ENCODE results near the gene WWTR1. TPM values are rescaled to one million over a fixed set of nuclear protein-coding genes. Genes with fewer than 3 reads are reported as not detected.

Gene WWTR1
- polyA plus RNA-seq, 1 experiment = 164 TPM

DNA sequence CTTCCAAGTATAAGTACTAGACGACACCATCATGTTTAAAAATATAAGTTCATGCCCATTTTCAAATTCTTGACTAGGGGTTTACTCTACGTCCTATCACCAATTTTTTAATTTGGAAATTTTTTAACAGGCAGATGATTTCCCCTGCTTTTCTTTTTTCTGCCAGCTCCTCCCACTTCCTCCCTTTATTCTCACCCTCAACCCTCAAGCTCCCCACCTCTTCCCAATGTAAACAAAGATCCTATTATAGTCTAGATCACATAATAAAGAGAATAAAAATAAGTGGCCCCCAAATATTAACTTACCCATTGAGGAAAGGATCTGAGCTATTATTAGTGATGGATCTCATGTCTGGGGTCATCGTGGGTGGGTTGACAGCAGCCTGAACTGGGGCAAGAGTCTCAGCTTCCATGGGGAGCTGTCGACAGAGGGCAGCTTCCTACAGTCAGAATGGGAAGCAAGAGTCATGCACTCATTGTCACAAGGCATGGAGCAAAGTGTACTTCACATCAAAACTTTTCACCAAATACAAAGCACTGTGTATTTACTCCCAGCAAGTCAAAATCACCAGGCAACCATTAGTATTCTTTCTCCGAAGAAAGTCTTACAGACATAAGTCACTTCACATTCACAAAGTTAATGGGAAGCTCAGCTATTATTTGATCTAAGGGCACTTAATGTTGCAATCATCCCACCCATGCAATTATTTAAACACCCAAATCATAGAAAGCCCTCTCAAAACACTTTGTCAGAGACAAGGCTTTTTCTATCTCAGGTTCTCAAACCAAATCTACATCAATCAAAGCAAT lies 130.1 kb downstream of the WWTR1 start:
- POLR2A ChIA-PET = interaction anchor here (0.5 kb wide), 1 partner anchor 76 kb away, joined by 9 read pairs; no protein-coding TSS in a partner anchor
- DNase-seq (ENCODE audit: low read depth, low spot score) = no peak
- TF ChIP-seq, protein P1, sequence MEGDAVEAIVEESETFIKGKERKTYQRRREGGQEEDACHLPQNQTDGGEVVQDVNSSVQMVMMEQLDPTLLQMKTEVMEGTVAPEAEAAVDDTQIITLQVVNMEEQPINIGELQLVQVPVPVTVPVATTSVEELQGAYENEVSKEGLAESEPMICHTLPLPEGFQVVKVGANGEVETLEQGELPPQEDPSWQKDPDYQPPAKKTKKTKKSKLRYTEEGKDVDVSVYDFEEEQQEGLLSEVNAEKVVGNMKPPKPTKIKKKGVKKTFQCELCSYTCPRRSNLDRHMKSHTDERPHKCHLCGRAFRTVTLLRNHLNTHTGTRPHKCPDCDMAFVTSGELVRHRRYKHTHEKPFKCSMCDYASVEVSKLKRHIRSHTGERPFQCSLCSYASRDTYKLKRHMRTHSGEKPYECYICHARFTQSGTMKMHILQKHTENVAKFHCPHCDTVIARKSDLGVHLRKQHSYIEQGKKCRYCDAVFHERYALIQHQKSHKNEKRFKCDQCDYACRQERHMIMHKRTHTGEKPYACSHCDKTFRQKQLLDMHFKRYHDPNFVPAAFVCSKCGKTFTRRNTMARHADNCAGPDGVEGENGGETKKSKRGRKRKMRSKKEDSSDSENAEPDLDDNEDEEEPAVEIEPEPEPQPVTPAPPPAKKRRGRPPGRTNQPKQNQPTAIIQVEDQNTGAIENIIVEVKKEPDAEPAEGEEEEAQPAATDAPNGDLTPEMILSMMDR (IDR thresholded peaks at IDR 0.05; ENCODE audit: low read depth, low read length) = peak; percentile 25; the same call in 1 of the 2 replicates
- Histone ChIP-seq H3K9me3 (ENCODE audit: control insufficient read depth, insufficient read depth, low read length) (no peaks in the 10 kb centered on the region), H3K27ac (ENCODE audit: low read depth, low read length) (peak overlapping the region; percentile 41), H3K27me3 (ENCODE audit: control insufficient read depth, insufficient read depth, low read length) (no peaks in the 10 kb centered on the region), H3K4me3 (ENCODE audit: low read depth, low read length) (no peak overlapping the region)
- CTCF ChIA-PET = interaction anchor here (0.5 to 4.5 kb wide), 10 partner anchors 8 to 281 kb away, joined by 3 to 22 read pairs (median 4); no protein-coding TSS in a partner anchor

DNA sequence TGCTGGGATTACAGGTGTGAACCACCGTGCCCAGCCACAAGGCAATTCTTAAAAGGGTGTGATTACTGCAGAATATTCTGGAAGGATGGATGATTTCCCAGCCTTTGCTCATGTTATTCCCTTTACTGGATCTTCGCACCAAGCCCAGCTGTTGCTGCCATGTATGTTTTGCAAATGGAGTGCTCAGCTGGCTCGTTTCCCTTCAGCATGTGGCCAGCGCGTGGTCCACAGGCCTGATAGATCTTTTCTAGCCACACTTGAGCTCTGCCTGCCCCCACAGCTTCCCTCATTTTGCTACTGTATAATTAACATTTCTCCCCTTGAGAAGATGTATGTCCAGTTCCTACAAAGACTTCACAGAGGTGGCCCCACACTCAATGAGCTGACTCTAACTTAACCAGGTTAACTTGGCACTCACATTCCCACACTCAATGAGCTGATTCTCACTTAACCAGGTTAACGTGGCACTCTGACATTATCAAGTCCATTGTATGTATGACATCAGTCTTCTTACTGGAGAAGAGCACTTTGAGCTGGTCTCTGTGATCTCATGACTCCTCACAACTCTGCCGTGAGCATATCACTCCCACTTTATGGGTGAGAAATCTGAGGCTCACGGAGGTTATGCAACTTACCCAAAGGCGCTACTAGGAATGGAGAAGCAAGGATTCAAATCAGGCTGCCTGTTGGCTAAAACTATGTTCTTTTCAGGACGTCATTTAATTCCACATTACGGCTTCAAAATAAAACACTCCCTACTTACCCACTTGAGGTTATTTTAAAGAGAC lies 134.1 kb downstream of the WWTR1 start:
- DNase-seq (ENCODE audit: low read depth, low spot score) = no peak
- ChIA-PET CTCF (interaction anchor here (0.6 to 1.1 kb wide), 4 partner anchors 12 to 193 kb away, joined by 3 to 4 read pairs (median 4); no protein-coding TSS in a partner anchor), POLR2A (interaction anchor here (0.6 to 0.7 kb wide), 2 partner anchors 51 to 52 kb away, joined by 3 to 5 read pairs; no protein-coding TSS in a partner anchor)
- TF ChIP-seq, protein P1 (IDR thresholded peaks at IDR 0.05; ENCODE audit: low read depth, low read length) = no peak
- Histone ChIP-seq H3K9me3 (ENCODE audit: control insufficient read depth, insufficient read depth, low read length) (no peaks in the 10 kb centered on the region), H3K4me3 (ENCODE audit: low read depth, low read length) (no peak overlapping the region), H3K27me3 (ENCODE audit: control insufficient read depth, insufficient read depth, low read length) (no peaks in the 10 kb centered on the region), H3K27ac (ENCODE audit: low read depth, low read length) (no peak overlapping the region)

DNA sequence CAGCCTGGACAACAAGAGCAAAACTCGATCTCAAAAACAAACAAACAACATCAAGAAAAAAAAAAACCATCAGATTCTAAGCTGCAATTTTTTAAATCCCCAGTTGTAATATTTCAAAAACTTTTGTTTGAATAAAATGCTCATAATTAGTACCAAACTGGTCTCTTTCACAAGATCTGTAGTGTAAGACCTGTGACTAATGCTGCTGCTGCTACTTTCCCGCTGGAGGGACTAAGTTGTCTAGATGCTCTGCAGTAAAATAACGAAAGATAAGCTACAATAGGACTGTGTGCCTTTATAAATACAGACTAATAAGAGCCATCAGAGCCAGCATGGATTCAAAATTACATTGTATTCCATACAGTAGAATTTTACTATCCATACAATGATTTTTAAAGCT lies 137.9 kb downstream of the WWTR1 start:
- TF ChIP-seq, protein P1 (IDR thresholded peaks at IDR 0.05; ENCODE audit: low read depth, low read length) = no peak
- DNase-seq (ENCODE audit: low read depth, low spot score) = no peak
- ChIA-PET POLR2A (no interaction called here), CTCF (interaction anchor here (0.8 to 1.7 kb wide), 8 partner anchors 8 to 288 kb away, joined by 3 to 9 read pairs (median 4); no protein-coding TSS in a partner anchor)
- no peaks in the 10 kb centered on the region for H3K27me3 ChIP-seq (ENCODE audit: control insufficient read depth, insufficient read depth, low read length)
- no peak overlapping the region for H3K27ac ChIP-seq (ENCODE audit: low read depth, low read length)
- H3K4me3 ChIP-seq (ENCODE audit: low read depth, low read length) = no peak overlapping the region
- H3K9me3 ChIP-seq (ENCODE audit: control insufficient read depth, insufficient read depth, low read length) = no peaks in the 10 kb centered on the region

DNA sequence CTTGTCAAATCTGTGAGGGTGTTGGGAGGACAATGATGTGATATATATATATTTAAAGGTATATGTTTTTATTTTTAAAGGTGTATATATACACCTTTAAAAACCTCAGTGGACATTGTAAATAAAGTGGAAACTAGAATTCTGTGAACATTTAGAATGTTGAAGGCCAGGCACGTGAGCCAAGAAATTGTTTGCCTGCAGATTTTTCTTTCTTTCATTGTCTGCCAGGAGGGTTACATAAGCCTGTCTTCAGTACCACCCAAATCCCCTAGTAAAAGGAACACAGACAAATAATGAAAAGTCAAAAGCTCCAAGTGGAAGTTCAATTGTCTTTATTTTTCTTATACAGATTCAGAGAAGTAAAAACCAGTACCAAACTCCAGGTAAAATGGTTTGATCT lies 140.9 kb downstream of the WWTR1 start:
- no peaks in the 10 kb centered on the region for H3K9me3 ChIP-seq (ENCODE audit: control insufficient read depth, insufficient read depth, low read length)
- POLR2A ChIA-PET = no interaction called here
- no peak overlapping the region for H3K4me3 ChIP-seq (ENCODE audit: low read depth, low read length)
- no peak for DNase-seq (ENCODE audit: low read depth, low spot score)
- no peaks in the 10 kb centered on the region for H3K27me3 ChIP-seq (ENCODE audit: control insufficient read depth, insufficient read depth, low read length)
- CTCF ChIA-PET = interaction anchor here (0.8 to 2.7 kb wide), 4 partner anchors 14 to 291 kb away, joined by 3 to 11 read pairs (median 6); no protein-coding TSS in a partner anchor
- TF ChIP-seq, protein P1 (IDR thresholded peaks at IDR 0.05; ENCODE audit: low read depth, low read length) = no peak
- no peak overlapping the region for H3K27ac ChIP-seq (ENCODE audit: low read depth, low read length)
